ENCODE results near the gene GRAMD1A.
A peak's percentile ranks its signal among the peaks of the same experiment; 100 is the strongest.
"Not testable (repeated sequence)": the region's sequence is repeated elsewhere in the genome, so short reads cannot be mapped to it uniquely, and the experiment has no call there.

Gene GRAMD1A

GRCh38 chr19:34999498-35000337, at the start of gene GRAMD1A:
Gene GRAMD1A (plus strand): TSS chr19:35000323. CDS start chr19:35000479, 156 bp downstream.
- DNase-seq = peak; percentile 53

- no peak for DNase-seq
Measured at GRCh38 chr19:34953092-34953491, 47.0 kb upstream of the GRAMD1A start.

- no peak for DNase-seq
Measured at GRCh38 chr19:34957830-34958751, 42.0 kb upstream of the GRAMD1A start.

GRCh38 chr19:34959021-34959420, 41.1 kb upstream of the GRAMD1A start:
- no peak for DNase-seq

- no peak for DNase-seq
Measured at GRCh38 chr19:34960103-34960805, 39.9 kb upstream of the GRAMD1A start.

GRCh38 chr19:34960940-34961679, 39.0 kb upstream of the GRAMD1A start:
- DNase-seq = no peak

GRCh38 chr19:34961775-34962686, 38.1 kb upstream of the GRAMD1A start:
- no peak for DNase-seq

GRCh38 chr19:34962687-34963572, 37.2 kb upstream of the GRAMD1A start:
- DNase-seq = no peak

- DNase-seq = peak; percentile 40
Measured at GRCh38 chr19:34963573-34964406, 36.3 kb upstream of the GRAMD1A start, which contains the start of gene ZNF792. Gene ZNF792 (minus strand): TSS chr19:34964229. CDS start chr19:34963662, 567 bp downstream.

GRCh38 chr19:34964598-34964997, 35.5 kb upstream of the GRAMD1A start:
- DNase-seq = no peak

- DNase-seq = not testable (repeated sequence)
Measured at GRCh38 chr19:34965505-34965904, 34.6 kb upstream of the GRAMD1A start.

GRCh38 chr19:34967551-34967950, 32.6 kb upstream of the GRAMD1A start:
- DNase-seq = no peak

- DNase-seq = no peak
Measured at GRCh38 chr19:34969721-34970120, 30.4 kb upstream of the GRAMD1A start.

- DNase-seq = not testable (repeated sequence)
Measured at GRCh38 chr19:34970185-34970780, 29.8 kb upstream of the GRAMD1A start.

GRCh38 chr19:34972163-34972705, 27.9 kb upstream of the GRAMD1A start:
- no peak for DNase-seq

- DNase-seq = no peak
Measured at GRCh38 chr19:34974646-34975045, 25.5 kb upstream of the GRAMD1A start.

- no peak for DNase-seq
Measured at GRCh38 chr19:34975056-34975455, 25.1 kb upstream of the GRAMD1A start.

GRCh38 chr19:34976611-34977010, 23.5 kb upstream of the GRAMD1A start:
- no peak for DNase-seq
